H9 (cell line): Measurements from ENCODE around the gene PRPF19. TPM values are rescaled to one million over a fixed set of nuclear protein-coding genes. Genes with fewer than 3 reads are reported as not detected.

Experiments used
- DNase-seq: peaks from one replicate; pipeline ENCODE4 v3.0.0-alpha.2; 2017
- H2AFZ ChIP-seq: one replicate; pipeline ENCODE4 v1.6.1; 2013; ENCODE audit warnings: mild to moderate bottlenecking, low read length, control low read depth, moderate library complexity
- H2AK5ac ChIP-seq: 2 replicates; pipeline ENCODE4 v1.6.1; 2013; ENCODE audit warnings: low read length, control low read depth, mixed read lengths; ENCODE audit not compliant: insufficient read length
- H2BK120ac ChIP-seq: one replicate; pipeline ENCODE4 v1.6.1; 2013; ENCODE audit warnings: low read depth, mild to moderate bottlenecking, low read length, control low read depth, inconsistent platforms; ENCODE audit not compliant: poor library complexity, severe bottlenecking
- H2BK12ac ChIP-seq: 2 replicates; pipeline ENCODE4 v1.6.1; 2013; ENCODE audit warnings: low read length, control low read depth, mixed read lengths, low read depth; ENCODE audit not compliant: insufficient read length
- H2BK15ac ChIP-seq: 2 replicates; pipeline ENCODE4 v1.6.1; 2013; ENCODE audit warnings: low read depth, low read length, control low read depth
- H2BK20ac ChIP-seq: one replicate; pipeline ENCODE4 v1.6.1; 2013; ENCODE audit warnings: low read depth, mild to moderate bottlenecking, low read length, control low read depth, inconsistent platforms; ENCODE audit not compliant: poor library complexity, severe bottlenecking
- H2BK5ac ChIP-seq: 2 replicates; pipeline ENCODE4 v1.6.1; 2013; ENCODE audit warnings: low read length, control low read depth, mixed read lengths; ENCODE audit not compliant: insufficient read length
- H3K14ac ChIP-seq: 2 replicates; pipeline ENCODE4 v1.6.1; 2013; ENCODE audit warnings: low read length, control low read depth; ENCODE audit not compliant: insufficient read depth
- H3K18ac ChIP-seq: 2 replicates; pipeline ENCODE4 v1.6.1; 2013; ENCODE audit warnings: low read depth, mild to moderate bottlenecking, mixed read lengths, low read length, control low read depth; ENCODE audit not compliant: insufficient read length
- H3K23ac ChIP-seq: 2 replicates; pipeline ENCODE4 v1.6.1; 2013; ENCODE audit warnings: low read length, control low read depth, mixed read lengths, low read depth; ENCODE audit not compliant: insufficient read length
- H3K23me2 ChIP-seq: 2 replicates; pipeline ENCODE4 v1.6.1; 2013; ENCODE audit warnings: low read depth, mild to moderate bottlenecking, mixed read lengths, low read length, control low read depth; ENCODE audit not compliant: insufficient read length, poor library complexity, severe bottlenecking
- H3K27ac ChIP-seq: 2 replicates; pipeline ENCODE4 v1.5.1; 2013; ENCODE audit warnings: low read length, control low read depth, mixed read lengths, low read depth; ENCODE audit not compliant: insufficient read length
- H3K27me3 ChIP-seq: 2 replicates; pipeline ENCODE4 v1.6.1; 2013; ENCODE audit warnings: low read length, control low read depth, inconsistent platforms; ENCODE audit not compliant: insufficient read depth
- H3K4ac ChIP-seq: 2 replicates; pipeline ENCODE4 v1.6.1; 2013; ENCODE audit warnings: low read depth, mild to moderate bottlenecking, control low read depth, inconsistent platforms, low read length, moderate library complexity
- H3K4me1 ChIP-seq: 2 replicates; pipeline ENCODE4 v1.6.1; 2013; ENCODE audit warnings: low read length, control low read depth, inconsistent platforms; ENCODE audit not compliant: insufficient read depth
- H3K4me2 ChIP-seq: 2 replicates; pipeline ENCODE4 v1.6.1; 2013; ENCODE audit warnings: low read length, control low read depth, mixed read lengths; ENCODE audit not compliant: insufficient read length, insufficient read depth
- H3K56ac ChIP-seq: 2 replicates; pipeline ENCODE4 v1.6.1; 2013; ENCODE audit warnings: low read depth, mild to moderate bottlenecking, mixed read lengths, low read length, control low read depth; ENCODE audit not compliant: insufficient read length
- H3K79me1 ChIP-seq: 2 replicates; pipeline ENCODE4 v1.6.1; 2013; ENCODE audit warnings: low read depth, mild to moderate bottlenecking, moderate library complexity, low read length, control low read depth, inconsistent platforms; ENCODE audit not compliant: insufficient read depth, poor library complexity, severe bottlenecking
- H3K79me2 ChIP-seq: 2 replicates; pipeline ENCODE4 v1.6.1; 2013; ENCODE audit warnings: low read length, control low read depth, inconsistent platforms; ENCODE audit not compliant: insufficient read depth
- H3K9ac ChIP-seq: 2 replicates; pipeline ENCODE4 v1.6.1; 2013; ENCODE audit warnings: low read length, control low read depth, mixed read lengths; ENCODE audit not compliant: insufficient read length; ENCODE audit errors: extremely low read depth
- H3K9me3 ChIP-seq: one replicate; pipeline ENCODE4 v1.6.1; 2013; ENCODE audit warnings: low read depth, low read length, inconsistent platforms; ENCODE audit not compliant: control insufficient read depth
- H3T11ph ChIP-seq: one replicate; pipeline ENCODE4 v1.6.1; 2013; ENCODE audit warnings: mild to moderate bottlenecking, low read length, control low read depth, inconsistent platforms
- H4K20me1 ChIP-seq: one replicate; pipeline ENCODE4 v1.6.1; 2013; ENCODE audit not compliant: control insufficient read depth, insufficient read length, insufficient read depth
- H4K5ac ChIP-seq: 2 replicates; pipeline ENCODE4 v1.6.1; 2013; ENCODE audit warnings: low read depth, mild to moderate bottlenecking, mixed read lengths, low read length, control low read depth; ENCODE audit not compliant: insufficient read length
- H4K8ac ChIP-seq: replicated peaks from 2 replicates; pipeline ENCODE4 v1.6.1; 2013; ENCODE audit warnings: low read length, control low read depth, mixed read lengths, low read depth; ENCODE audit not compliant: insufficient read length
- H4K91ac ChIP-seq: 2 replicates; pipeline ENCODE4 v1.6.1; 2013; ENCODE audit warnings: low read depth, mild to moderate bottlenecking, moderate library complexity, mixed read lengths, low read length, control low read depth; ENCODE audit not compliant: insufficient read length
- H3K27ac Mint-ChIP-seq, 3 experiments: 2 replicates in 2 of 3; 3 replicates in 1 of 3; pipeline ENCODE4 v1.8.0; 2020 to 2021; ENCODE audit warnings: mixed read lengths in 3 of 3, mild to moderate bottlenecking in 1 of 3, moderate library complexity in 1 of 3
- H3K27me3 Mint-ChIP-seq: 2 replicates; pipeline ENCODE4 v1.8.0; 2021; ENCODE audit warnings: low read depth, mild to moderate bottlenecking, moderate library complexity, mixed read lengths
- H3K36me3 Mint-ChIP-seq, 3 experiments: 2 replicates in 2 of 3; 3 replicates in 1 of 3; pipeline ENCODE4 v1.8.0; 2020 to 2021; ENCODE audit warnings: low read depth in 3 of 3, mixed read lengths in 3 of 3; ENCODE audit not compliant: insufficient read depth in 1 of 3
- H3K4me1 Mint-ChIP-seq, 2 experiments: 2 replicates each; pipeline ENCODE4 v1.8.0; 2020; ENCODE audit warnings: mixed read lengths in 2 of 2
- H3K4me3 Mint-ChIP-seq, 2 experiments: 2 replicates in 1 of 2; 3 replicates in 1 of 2; pipeline ENCODE4 v1.8.0; 2020 to 2021; ENCODE audit warnings: mild to moderate bottlenecking in 2 of 2, mixed read lengths in 2 of 2, moderate library complexity in 1 of 2
- H3K9me3 Mint-ChIP-seq, 2 experiments: 2 replicates in 1 of 2; 3 replicates in 1 of 2; pipeline ENCODE4 v1.8.0; 2020; ENCODE audit warnings: mild to moderate bottlenecking in 2 of 2, mixed read lengths in 2 of 2, moderate library complexity in 1 of 2
- WGBS: extraction: QIAGEN DNeasy Blood & Tissue Kit; methylation state at CpG from one replicate; pipeline ENCODE4 v1.1.7; 2013; ENCODE audit warnings: missing lambda C conversion rate, low lambda C conversion rate, mixed read lengths; ENCODE audit not compliant: insufficient read length; ENCODE audit errors: extremely low coverage; 5-methylcytosine and 5-hydroxymethylcytosine counted together
- total RNA-seq: library from RNA; stranded (reverse); gene quantifications from 2 replicates; pipeline ENCODE4 v1.2.1, GENCODE V29; 2021
- TF ChIP-seq, protein P1 (sequence below): fragments of 200-600 bp; sonication (generic); conservative IDR thresholded peaks from 3 replicates; pipeline ENCODE4 v1.8.0; 2021; ENCODE audit warnings: antibody characterized with exemption, mild to moderate bottlenecking

Gene PRPF19
- total RNA-seq, 1 experiment from 2014 or later: 130 TPM

DNA sequence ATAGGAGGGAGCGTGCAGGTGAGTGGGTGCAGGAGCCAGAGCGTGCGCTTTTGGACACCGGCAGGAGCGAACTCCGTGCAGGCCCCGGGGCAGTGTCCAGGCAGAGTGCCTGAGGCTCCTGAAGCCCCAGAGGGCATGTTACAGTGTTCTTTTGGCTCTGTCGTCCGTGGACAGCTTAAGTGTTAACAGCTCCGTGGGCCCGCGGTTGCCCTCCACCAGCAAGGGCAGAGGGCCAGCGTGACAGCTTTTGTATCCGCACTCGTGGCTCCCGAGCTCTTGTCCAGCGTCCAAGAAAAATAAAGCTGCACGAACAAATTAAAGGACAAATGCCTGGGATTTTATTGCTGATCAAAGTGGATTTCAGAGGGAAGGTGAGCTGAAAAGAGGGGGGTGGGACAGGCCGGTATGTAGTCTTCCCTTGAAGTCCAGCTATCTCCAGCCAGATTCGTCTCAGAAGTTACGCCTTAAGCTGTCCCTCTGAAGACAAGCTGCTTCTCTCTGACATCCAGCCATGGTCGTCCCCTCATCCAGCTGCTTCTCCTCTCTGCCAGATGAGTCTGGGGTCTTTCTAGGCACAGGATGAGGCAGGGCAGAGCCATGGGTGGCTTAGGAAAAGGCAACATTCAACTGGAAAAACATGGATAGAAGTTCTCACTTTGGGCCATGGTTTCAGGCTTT, 6.6 kb upstream of the PRPF19 start:
- H4K91ac ChIP-seq: no peak overlapping the region
- no peak overlapping the region for H2AFZ ChIP-seq
- H3K27me3 ChIP-seq: no peaks in the 10 kb centered on the region; the same call in 1 of the 2 replicates
- H3K56ac ChIP-seq: no peak overlapping the region
- H3K23me2 ChIP-seq: peaks cover 22% of the 10 kb centered on the region
- no peak overlapping the region for H3K4ac ChIP-seq
- no CpG with 5 or more reads among the region's 22 CpGs for whole genome bisulfite sequencing
- no peak for DNase-seq
- no peaks in the 10 kb centered on the region for H3K79me1 ChIP-seq
- H4K20me1 ChIP-seq: no peaks in the 10 kb centered on the region
- H3K27ac ChIP-seq: no peak overlapping the region
- Mint-ChIP-seq H3K36me3 (peaks cover 0 to 5% (median 4%) of the 10 kb centered on the region in 3 experiments; a peak in 5 of 7 replicates), H3K4me1 (peaks cover 40 to 42% of the 10 kb centered on the region in 2 experiments), H3K27ac (peak overlapping the region in 2 of 3 experiments; percentile 14 to 96; a peak in 1 of 7 replicates), H3K27me3 (peaks cover 45% of the 10 kb centered on the region), H3K9me3 (peaks cover 3 to 5% of the 10 kb centered on the region in 2 experiments; a peak in 4 of 5 replicates), H3K4me3 (peak overlapping the region; percentile 94 to 97; a peak in 3 of 5 replicates)
- no peak overlapping the region for H4K5ac ChIP-seq
- H3K14ac ChIP-seq: no peak overlapping the region
- no peak overlapping the region for H2AK5ac ChIP-seq
- H2BK20ac ChIP-seq: no peak overlapping the region
- no peak overlapping the region for H3K23ac ChIP-seq
- no peak overlapping the region for H2BK15ac ChIP-seq
- no peak overlapping the region for H2BK12ac ChIP-seq
- peaks cover 2% of the 10 kb centered on the region; the same call in 1 of the 2 replicates for H3K4me1 ChIP-seq
- H2BK5ac ChIP-seq: no peak overlapping the region
- H3K18ac ChIP-seq: no peak overlapping the region
- no peaks in the 10 kb centered on the region; the same call in 1 of the 2 replicates for H3K79me2 ChIP-seq
- H4K8ac ChIP-seq: no peak overlapping the region
- peak overlapping the region; percentile 76 for H3K4me2 ChIP-seq
- TF ChIP-seq, protein P1, sequence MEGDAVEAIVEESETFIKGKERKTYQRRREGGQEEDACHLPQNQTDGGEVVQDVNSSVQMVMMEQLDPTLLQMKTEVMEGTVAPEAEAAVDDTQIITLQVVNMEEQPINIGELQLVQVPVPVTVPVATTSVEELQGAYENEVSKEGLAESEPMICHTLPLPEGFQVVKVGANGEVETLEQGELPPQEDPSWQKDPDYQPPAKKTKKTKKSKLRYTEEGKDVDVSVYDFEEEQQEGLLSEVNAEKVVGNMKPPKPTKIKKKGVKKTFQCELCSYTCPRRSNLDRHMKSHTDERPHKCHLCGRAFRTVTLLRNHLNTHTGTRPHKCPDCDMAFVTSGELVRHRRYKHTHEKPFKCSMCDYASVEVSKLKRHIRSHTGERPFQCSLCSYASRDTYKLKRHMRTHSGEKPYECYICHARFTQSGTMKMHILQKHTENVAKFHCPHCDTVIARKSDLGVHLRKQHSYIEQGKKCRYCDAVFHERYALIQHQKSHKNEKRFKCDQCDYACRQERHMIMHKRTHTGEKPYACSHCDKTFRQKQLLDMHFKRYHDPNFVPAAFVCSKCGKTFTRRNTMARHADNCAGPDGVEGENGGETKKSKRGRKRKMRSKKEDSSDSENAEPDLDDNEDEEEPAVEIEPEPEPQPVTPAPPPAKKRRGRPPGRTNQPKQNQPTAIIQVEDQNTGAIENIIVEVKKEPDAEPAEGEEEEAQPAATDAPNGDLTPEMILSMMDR: no peak
- no peak overlapping the region for H2BK120ac ChIP-seq
- H3K9ac ChIP-seq: no peak overlapping the region
- H3T11ph ChIP-seq: no peak overlapping the region
- H3K9me3 ChIP-seq: no peaks in the 10 kb centered on the region
